Measurements from ENCODE around the gene SASH1. TPM values are rescaled to one million over a fixed set of nuclear protein-coding genes. Genes with fewer than 3 reads are reported as not detected.

The SASH1 gene
- 25.0 and 33.9 TPM in 2 replicates for total RNA-seq

DNA sequence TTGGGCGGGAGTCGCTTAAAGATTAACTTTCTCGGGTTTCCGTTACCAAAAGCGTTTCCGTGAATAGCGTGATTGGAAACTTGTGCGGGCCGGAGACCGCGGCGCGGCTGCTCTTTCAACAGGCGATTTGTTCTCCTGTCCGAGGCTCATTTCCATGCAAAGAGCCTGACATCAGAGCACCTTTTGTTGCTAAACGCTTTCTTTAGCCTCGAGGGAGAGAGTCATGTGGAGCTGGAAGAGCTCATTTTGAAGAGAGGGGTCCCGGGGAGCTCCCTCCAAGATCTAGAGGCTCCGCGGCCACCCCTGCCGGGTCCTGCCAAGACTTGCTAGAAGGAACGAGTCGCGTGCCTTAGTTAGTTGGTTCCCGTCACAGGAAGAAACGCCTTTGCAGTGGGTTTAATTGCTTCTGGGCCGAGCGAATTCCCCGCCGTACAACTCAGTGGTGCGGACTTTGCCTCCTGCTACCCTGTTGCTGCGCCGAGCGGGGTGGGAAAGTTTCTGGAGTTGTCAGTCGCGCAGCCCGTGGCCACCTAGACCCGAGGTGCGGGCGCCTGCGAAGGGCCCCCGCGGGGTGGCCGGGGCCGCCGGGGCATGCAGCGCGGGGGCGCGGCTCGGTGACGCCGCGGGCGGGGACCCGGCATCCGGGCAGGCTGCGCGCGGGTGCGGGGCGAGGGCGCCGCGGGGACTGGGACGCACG is at the start of gene SASH1:
SASH1 (plus strand) TSS at position 489 of the 697 bp plus-strand sequence. CDS start 230 bp downstream, outside the sequence.

